HG02852 (cell line): Measurements from ENCODE around the gene DIPK1C.

ENCODE experiments used
- ATAC-seq: cut with Tn5 transposase; IDR thresholded peaks from one replicate; pipeline ENCODE4 v1.9.1; 2021; ENCODE audit warnings: mild to moderate bottlenecking, moderate library complexity; ENCODE audit not compliant: unreplicated experiment

DIPK1C gene

GRCh38 chr18:74390900-74391299 is 66.2 kb downstream of the DIPK1C start:
- ATAC-seq: no peak

GRCh38 chr18:74389991-74390390 is 67.1 kb downstream of the DIPK1C start:
- no peak for ATAC-seq

GRCh38 chr18:74389171-74389927 is 67.8 kb downstream of the DIPK1C start:
- no peak for ATAC-seq

GRCh38 chr18:74388227-74388626 is 68.9 kb downstream of the DIPK1C start:
- ATAC-seq: no peak

- ATAC-seq: no peak
Measured at GRCh38 chr18:74387383-74387782, 69.7 kb downstream of the DIPK1C start.
